GM10248 (cell line): ENCODE data around the gene HES1.
"Not testable (repeated sequence)": the region's sequence is repeated elsewhere in the genome, so short reads cannot be mapped to it uniquely, and the experiment has no call there.

Experiments
- CTCF ChIA-PET: fragments of 300-600 bp; sonication (Branson Sonifier 250); formaldehyde crosslinking; extraction: SDS; loops from one replicate; lab custom pipeline; 2021; ENCODE audit warnings: antibody characterized with exemption; lab: Yijun Ruan, JAX
- POLR2A ChIA-PET: fragments of 350-650 bp; sonication (Branson Sonifier 250); formaldehyde crosslinking; extraction: SDS; loops from one replicate; lab custom pipeline; 2020; ENCODE audit warnings: antibody characterized with exemption; lab: Yijun Ruan, JAX
- DNase-seq: peaks from one replicate; pipeline ENCODE4 v3.0.0; 2012; ENCODE audit errors: extremely low spot score
- TF ChIP-seq, protein P1 (sequence below): IDR thresholded peaks from 2 replicates; pipeline ENCODE4 v1.5.1; 2012; ENCODE audit warnings: mild to moderate bottlenecking, low read depth; ENCODE audit errors: extremely low read depth, missing control alignments, control extremely low read depth

The HES1 gene

GRCh38 chr3:194123726-194124125, 12.2 kb upstream of the HES1 start:
- DNase-seq = no peak
- TF ChIP-seq, protein P1, sequence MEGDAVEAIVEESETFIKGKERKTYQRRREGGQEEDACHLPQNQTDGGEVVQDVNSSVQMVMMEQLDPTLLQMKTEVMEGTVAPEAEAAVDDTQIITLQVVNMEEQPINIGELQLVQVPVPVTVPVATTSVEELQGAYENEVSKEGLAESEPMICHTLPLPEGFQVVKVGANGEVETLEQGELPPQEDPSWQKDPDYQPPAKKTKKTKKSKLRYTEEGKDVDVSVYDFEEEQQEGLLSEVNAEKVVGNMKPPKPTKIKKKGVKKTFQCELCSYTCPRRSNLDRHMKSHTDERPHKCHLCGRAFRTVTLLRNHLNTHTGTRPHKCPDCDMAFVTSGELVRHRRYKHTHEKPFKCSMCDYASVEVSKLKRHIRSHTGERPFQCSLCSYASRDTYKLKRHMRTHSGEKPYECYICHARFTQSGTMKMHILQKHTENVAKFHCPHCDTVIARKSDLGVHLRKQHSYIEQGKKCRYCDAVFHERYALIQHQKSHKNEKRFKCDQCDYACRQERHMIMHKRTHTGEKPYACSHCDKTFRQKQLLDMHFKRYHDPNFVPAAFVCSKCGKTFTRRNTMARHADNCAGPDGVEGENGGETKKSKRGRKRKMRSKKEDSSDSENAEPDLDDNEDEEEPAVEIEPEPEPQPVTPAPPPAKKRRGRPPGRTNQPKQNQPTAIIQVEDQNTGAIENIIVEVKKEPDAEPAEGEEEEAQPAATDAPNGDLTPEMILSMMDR = no peak
- ChIA-PET CTCF (interaction anchor here (1.8 kb wide), 1 partner anchor 23 kb away, joined by 5 read pairs; no protein-coding TSS in a partner anchor), POLR2A (no interaction called here)

DNA sequence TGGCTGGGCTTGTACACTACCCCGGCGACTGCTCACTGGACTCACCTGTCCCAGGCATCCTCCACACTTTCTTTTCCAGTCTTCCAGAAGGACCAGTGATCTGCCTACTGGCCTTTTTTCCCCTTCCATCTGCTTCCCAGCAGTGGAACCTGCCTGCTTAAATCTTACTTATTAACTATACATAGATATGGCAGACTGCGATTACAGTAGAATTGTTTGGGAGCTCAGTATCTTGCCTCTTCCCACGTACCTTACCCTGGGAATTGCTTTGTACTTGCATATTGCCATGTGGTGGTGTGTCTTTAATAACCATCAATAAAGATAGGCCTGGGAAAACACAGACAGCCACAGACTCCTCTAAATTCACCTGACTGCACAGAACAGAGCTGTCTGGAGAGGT, 11.8 kb upstream of the HES1 start:
- TF ChIP-seq, protein P1 = no peak
- POLR2A ChIA-PET = no interaction called here
- DNase-seq = no peak
- CTCF ChIA-PET = interaction anchor here (1.8 kb wide), 1 partner anchor 23 kb away, joined by 5 read pairs; no protein-coding TSS in a partner anchor

DNA sequence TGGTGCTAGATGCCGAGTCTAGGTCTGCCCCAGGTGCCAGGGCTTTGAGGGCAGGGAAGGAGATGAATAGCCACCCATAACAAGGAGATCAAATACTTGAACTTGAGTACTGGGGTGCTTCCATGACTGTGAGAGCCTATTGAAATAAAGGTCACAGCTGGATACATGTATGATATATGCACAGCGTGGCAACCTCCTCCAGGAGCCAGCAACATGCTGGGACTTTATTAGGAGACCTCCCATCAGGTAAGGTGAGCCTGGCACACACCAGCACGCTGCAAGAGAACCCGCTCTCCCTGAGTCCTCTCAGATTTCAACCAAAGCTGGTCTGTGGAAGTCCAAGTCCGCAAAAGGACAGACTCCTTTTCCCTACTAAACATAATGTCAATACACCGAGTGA, 10.5 kb upstream of the HES1 start:
- ChIA-PET CTCF (interaction anchor here (1.8 kb wide), 2 partner anchors 24 to 190 kb away, joined by 5 to 7 read pairs; no protein-coding TSS in a partner anchor), POLR2A (no interaction called here)
- TF ChIP-seq, protein P1 = no peak
- DNase-seq = no peak

- DNase-seq = no peak
- CTCF ChIA-PET = interaction anchor here (1.8 kb wide), 1 partner anchor 189 kb away, joined by 7 read pairs; no protein-coding TSS in a partner anchor
- POLR2A ChIA-PET = no interaction called here
- TF ChIP-seq, protein P1 = no peak
These were observed 9.2 kb upstream of the HES1 start for GRCh38 chr3:194126790-194127189.

GRCh38 chr3:194128202-194128918, 7.6 kb upstream of the HES1 start:
- no peak for DNase-seq
- CTCF ChIA-PET = interaction anchor here (0.7 to 4.4 kb wide), 5 partner anchors 40 to 188 kb away, joined by 3 to 28 read pairs (median 5); no protein-coding TSS in a partner anchor
- POLR2A ChIA-PET = no interaction called here
- TF ChIP-seq, protein P1 = peak; percentile 30

- POLR2A ChIA-PET, DNase-seq: not testable (repeated sequence)
- CTCF ChIA-PET = interaction anchor here (0.7 to 4.4 kb wide), 5 partner anchors 12 to 187 kb away, joined by 3 to 28 read pairs (median 4); no protein-coding TSS in a partner anchor
These were observed 7.0 kb upstream of the HES1 start for GRCh38 chr3:194128919-194129295.

GRCh38 chr3:194129581-194130133, 6.3 kb upstream of the HES1 start:
- TF ChIP-seq, protein P1 = no peak
- DNase-seq = no peak
- ChIA-PET POLR2A (no interaction called here), CTCF (interaction anchor here (0.8 to 4.4 kb wide), 4 partner anchors 11 to 348 kb away, joined by 3 to 28 read pairs (median 5); no protein-coding TSS in a partner anchor)
